Stimulated activated CD4-positive, alpha-beta T cell treated with anti-CD3 and anti-CD28 coated beads, Interleukin-15, amount 100 ng/mL, for 48 hours (primary cell): Measurements from ENCODE around the gene MICU1.

Experiments used
- DNase-seq, 2 donors: peaks; one replicate each; pipeline ENCODE4 v3.0.0-alpha.2; 2020; ENCODE audit warnings: low read depth in 2 of 2

The MICU1 gene

GRCh38 chr10:72626444-72626754, 520 bp upstream of the MICU1 start:
- no peak for DNase-seq

- DNase-seq: no peak
Measured at GRCh38 chr10:72625276-72625607, 637 bp downstream of the MICU1 start.

- no peak for DNase-seq
Measured at GRCh38 chr10:72622271-72622670, 3.6 kb downstream of the MICU1 start.

- no peak for DNase-seq
Measured at GRCh38 chr10:72616716-72617115, 9.2 kb downstream of the MICU1 start.

GRCh38 chr10:72615970-72616369, 9.9 kb downstream of the MICU1 start:
- DNase-seq: no peak

GRCh38 chr10:72612203-72612826, 13.6 kb downstream of the MICU1 start:
- DNase-seq: no peak

GRCh38 chr10:72611783-72612182, 14.1 kb downstream of the MICU1 start:
- no peak for DNase-seq

GRCh38 chr10:72610466-72610865, 15.4 kb downstream of the MICU1 start:
- no peak for DNase-seq

- no peak for DNase-seq
Measured at GRCh38 chr10:72605122-72605521, 20.8 kb downstream of the MICU1 start.

- no peak for DNase-seq
Measured at GRCh38 chr10:72601144-72601543, 24.7 kb downstream of the MICU1 start.

GRCh38 chr10:72598769-72599701, 26.8 kb downstream of the MICU1 start:
- DNase-seq: no peak

- DNase-seq: no peak
Measured at GRCh38 chr10:72597897-72598296, 28.0 kb downstream of the MICU1 start.

GRCh38 chr10:72595436-72595835, 30.4 kb downstream of the MICU1 start:
- no peak for DNase-seq

GRCh38 chr10:72593963-72594362, 31.9 kb downstream of the MICU1 start:
- no peak for DNase-seq

- DNase-seq: no peak
Measured at GRCh38 chr10:72588266-72588665, 37.6 kb downstream of the MICU1 start.

GRCh38 chr10:72587568-72587967, 38.3 kb downstream of the MICU1 start:
- DNase-seq: no peak

- no peak for DNase-seq
Measured at GRCh38 chr10:72574636-72575035, 51.2 kb downstream of the MICU1 start.

- no peak for DNase-seq
Measured at GRCh38 chr10:72573079-72573478, 52.8 kb downstream of the MICU1 start.

GRCh38 chr10:72567889-72568640, 57.8 kb downstream of the MICU1 start:
- DNase-seq: no peak

GRCh38 chr10:72567421-72567820, 58.5 kb downstream of the MICU1 start:
- DNase-seq: no peak

- DNase-seq: peak; percentile 7 to 35
Measured at GRCh38 chr10:72564596-72564995, 61.3 kb downstream of the MICU1 start.

- DNase-seq: peak; percentile 7 to 14
Measured at GRCh38 chr10:72563327-72563932, 62.4 kb downstream of the MICU1 start.
